HG02798 (cell line): ENCODE measurements around the gene MOV10L1.
"Not testable (repeated sequence)": the region's sequence is repeated elsewhere in the genome, so short reads cannot be mapped to it uniquely, and the experiment has no call there.

Experiments
- ATAC-seq: cut with Tn5 transposase; IDR thresholded peaks from one replicate; pipeline ENCODE4 v1.9.1; 2021; ENCODE audit warnings: mild to moderate bottlenecking; ENCODE audit not compliant: unreplicated experiment, poor library complexity

MOV10L1 gene

DNA sequence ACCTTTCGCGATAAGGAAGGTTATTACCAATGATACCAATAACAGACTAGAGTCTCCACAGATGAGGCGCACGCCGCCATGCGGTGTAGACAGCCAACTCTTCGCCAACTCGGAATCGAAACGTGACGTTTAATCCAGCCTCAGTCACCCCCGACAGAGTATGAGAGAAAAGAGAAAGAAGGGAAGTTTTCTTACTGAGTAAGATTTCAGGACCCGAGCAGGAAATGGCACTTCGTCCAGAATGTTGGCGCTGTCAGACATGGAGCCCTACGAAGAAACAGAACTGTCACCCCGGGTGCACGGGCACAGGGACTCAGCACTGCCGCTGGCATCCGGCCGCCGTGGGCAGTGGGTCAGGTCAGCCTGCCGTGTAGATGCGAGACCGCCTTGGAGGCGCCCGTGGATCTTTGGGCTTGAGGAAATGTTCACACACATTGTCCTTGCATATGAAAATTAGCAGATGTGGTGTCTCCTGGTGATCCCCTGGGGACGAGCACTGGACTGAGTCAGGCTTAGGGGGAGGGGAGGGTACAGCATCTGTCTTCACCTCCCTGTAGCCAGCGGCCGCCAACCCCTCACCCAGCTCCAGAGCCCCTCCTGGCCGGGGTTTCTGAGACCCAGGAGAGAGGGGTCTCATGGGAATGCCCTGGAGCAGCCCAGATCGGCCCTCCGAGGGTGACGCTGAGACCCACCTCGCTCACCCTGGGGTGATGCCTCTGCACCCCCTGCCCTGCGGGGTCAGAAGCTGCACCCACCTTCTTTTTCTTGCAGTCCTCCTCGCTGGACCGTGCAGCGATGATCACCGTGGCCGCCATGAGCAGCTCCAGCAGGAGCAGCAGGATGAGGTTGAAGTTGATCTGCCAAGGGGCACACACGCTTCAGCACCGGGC is 12.9 kb upstream of the MOV10L1 start:
- no peak for ATAC-seq

DNA sequence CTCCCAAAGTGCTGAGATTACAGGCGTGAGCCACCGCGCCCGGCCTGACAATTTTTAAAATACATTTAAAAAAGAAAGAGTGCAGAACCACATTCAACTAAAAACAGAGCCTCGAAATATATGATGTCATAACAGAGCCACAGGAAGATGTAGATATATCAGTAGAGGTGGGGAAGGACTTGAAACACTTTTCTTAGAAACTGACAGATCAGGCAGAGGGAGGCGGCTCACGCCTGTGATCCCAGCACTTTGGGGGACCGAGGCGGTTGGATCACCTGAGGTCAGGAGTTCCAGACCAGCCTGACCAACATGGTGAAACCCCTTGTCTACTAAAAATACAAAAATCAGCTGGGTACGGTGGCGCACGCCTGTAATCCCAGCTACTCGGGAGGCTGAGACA is 11.6 kb upstream of the MOV10L1 start:
- ATAC-seq: no peak

DNA sequence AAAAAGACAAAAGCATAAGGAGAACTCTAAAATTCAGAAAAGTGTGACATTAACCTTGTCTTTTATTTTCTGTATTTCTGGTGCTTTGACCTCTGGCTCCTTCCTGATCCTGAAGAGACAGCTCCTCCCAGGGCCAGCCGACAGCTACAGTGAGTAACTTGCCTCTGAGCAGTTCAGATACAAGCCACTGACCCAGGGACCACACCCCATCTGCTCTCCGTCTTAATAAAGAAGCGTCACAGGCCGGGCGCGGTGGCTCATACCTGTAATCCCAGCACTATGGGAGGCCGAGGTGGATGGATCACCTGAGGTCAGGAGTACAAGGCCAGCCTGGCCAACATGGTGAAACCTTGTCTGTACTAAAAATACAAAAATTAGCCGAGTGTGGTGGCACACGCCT is 11.0 kb upstream of the MOV10L1 start:
- no peak for ATAC-seq

DNA sequence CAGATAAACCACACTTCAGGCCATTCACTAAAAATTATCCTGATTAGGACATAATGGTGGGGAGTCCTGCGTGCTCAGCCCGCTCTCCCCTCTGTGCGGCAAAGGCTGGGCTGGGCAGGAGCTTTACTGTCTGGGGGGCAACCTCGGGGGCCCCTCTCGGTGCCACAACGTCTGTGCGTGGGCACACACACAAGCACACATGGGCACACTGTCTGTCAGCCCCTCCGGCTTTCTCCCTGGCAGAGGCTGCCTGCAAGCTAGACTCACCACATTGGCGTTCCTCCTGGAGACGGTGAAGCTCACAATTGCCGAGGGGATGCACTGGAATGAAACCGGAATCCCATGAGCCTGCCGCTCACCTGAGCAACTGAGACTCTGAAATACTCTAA is 9.7 kb upstream of the MOV10L1 start:
- ATAC-seq: no peak

DNA sequence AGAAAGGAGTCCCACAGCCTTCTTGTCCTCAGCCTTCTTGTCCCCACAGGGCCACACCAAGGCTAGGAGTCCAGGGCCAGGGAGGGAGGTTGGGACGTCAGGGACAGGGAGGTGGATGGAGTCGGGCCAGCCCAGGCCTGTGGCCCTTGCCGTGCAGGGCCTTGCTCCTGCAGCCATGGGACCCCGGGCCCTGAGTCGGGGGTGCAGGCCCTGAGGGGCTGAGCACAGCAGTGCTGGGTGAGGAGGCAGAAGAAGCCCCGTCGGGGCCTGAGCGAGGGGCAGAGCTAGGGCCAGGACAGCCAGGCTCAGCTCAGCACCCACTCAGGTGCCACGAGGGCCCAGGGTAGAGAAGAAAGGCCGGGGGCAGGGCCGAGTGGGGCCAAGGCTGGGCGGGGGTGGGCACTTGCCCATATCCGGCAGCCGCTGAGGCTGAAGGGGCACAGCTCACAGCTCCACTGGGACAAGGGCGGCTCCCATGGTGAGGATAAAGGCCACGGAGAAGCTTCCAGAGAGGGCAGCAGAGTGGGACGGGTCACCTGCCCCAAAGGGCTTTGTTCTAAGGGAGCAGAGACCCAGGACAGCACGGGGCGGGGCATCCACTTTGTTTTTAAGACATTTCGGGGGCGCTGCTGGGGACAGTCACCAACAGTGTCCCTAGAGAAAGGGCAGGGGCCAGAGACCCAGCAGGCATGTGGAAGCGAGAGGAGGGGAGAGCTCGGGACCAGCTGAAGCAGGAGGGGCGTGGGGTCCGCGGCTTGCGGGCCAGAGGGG is 8.2 kb upstream of the MOV10L1 start:
- ATAC-seq: no peak

DNA sequence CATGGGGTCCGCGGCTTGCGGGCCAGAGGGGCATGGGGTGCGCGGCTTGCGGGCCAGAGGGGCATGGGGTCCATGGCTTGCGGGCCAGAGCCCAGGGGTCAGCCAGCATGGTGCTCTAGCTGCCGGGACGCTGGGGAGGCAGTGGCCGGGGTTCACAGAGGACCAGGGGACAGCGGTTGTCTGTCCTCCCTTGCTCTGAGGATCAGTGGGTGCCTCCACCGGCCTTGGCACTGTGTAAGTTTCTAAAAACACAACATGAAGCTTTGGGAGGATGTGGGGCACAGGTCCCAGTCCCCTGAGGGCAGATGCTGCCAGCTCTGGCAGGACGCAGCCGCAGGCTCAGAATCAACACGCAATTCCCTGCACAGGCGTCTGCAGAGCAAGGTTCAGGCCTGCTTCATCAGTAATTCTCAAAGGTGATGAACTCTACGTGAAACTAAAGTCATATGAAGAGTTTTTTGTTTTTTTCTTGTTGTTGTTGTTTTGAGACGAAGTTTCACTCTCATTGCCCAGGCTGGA is 7.5 kb upstream of the MOV10L1 start:
- ATAC-seq: no peak

DNA sequence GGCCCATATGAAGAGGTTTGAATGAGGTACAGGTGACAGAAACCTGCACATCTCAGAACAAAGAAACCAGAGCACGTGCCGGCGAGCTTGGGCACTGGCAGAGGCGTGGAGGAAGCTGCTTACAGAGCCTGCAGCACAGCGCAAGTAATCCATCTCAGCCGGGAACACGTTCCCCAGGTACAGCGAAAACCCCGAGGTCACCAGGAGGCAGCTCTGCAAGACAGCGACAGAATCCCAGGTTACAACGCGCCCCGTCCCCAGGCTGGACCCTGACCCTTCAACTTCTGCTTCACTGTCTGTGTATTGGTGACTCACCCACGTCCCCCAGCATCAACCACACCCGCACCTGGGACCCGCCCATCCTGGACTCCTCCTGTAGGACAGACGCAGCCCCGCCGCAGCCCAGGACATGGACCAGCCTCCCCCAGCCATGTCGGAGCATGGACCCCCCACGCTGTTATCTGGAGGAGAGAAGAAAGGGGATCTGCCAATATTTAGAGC is 6.8 kb upstream of the MOV10L1 start:
- ATAC-seq: no peak

DNA sequence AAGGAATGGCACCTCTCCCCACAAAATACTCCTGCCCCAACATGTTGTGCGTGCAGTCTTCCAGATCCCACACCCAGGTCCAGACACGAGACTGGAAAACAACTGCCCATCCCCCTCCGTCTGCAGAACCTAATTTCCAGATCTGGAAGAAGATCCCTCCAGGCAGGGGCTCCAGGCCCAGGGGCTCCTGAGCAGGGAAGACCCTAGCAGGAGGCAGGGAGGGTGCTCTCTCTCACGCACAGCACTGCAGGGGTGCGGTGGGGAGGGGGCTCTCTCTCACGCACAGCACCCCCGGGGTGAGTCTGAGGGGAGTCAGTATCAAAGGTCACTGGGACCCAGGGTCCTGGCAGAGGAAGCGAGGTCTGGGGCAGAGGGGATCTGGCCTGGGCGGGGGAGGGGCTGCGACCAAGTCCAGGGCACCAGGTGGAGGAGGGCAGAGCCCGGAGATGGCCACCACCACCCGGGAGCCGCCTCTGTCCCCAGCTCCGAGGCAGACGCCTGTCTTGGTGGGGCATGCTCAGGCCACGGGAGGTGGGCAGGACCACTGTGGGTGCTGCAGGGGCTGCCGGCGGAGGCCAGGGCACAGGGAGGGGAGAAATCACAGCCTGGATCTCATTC is 6.2 kb upstream of the MOV10L1 start:
- no peak for ATAC-seq

DNA sequence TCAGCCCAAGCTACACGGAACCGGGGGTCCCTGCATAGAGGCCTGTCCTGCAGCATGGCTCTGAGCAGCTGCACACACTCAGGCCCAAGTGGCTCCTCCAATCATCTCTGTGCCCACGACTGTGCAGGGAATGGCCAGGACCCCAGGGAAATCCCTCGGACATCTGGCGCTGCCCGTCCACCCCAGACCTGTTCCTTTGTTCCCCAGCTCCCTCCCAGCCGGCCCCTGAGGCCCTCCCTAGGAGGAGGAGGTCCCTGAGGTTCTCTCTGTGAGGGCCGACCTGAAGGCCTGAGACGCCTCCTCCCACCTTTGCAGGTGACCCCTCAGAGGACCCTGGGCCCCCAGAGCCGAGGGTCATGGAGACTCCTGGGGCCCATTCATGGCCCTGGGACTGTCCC is 5.7 kb upstream of the MOV10L1 start:
- no peak for ATAC-seq

DNA sequence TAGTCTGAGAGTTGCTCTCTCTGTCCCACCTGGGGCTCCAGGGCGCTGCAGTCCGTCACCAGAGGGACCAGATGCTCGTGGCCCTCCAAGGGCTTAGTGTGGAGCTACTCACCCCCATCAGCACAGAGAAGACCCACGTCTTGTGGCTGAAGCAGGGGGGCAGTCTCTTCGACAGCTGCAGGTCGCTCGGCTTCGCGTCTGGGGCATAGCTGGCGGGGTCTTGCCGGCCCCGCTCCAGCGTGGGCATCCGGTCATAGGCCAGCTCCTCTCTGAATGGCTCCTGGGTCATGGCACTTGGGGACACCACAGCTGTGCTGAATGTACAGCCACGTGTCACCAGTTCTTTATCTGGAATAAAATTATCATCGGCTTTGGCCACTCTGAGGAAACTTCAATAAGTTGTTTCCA is 5.2 kb upstream of the MOV10L1 start:
- ATAC-seq: no peak

DNA sequence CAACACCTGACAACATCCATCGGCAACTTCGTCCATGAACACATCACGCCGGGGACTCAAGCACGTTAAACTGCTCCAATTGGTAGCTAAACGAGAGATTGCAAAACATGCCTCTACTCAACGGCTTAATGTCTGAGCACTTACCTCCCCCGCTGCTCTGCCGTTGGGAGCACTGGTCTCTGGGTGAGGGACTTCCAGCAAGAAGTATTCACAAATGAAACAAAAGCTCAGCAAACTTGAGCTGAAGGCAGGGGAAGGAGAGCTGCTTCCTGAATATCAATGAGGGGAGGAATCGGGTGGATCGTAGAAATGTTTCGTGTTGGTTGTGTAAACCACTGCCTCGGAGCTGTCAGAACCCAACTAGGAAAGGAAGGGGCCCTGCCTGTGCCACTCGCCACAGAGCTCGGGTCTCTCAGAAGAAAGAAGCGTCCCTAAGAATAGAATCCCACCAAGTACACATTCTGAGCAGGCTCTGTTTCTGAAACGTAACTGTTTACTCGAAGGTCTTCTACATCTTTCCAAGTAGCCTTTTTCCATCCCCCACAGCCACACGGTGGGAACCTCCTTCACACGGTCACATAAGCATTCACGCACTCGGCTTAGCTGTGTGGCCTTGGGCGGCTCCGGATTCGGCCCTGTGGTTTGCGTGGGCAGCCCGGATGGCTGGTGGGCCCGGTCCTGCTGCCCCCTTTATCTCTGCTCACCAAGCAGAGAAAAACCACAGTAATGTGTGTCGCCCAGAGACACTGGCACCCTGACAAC is 4.4 kb upstream of the MOV10L1 start, which contains the start of gene MLC1:
TSS of gene MLC1 (minus strand) at position 216 of the 762 bp plus-strand sequence. CDS start 524 bp downstream, outside the sequence.
- ATAC-seq: no peak

DNA sequence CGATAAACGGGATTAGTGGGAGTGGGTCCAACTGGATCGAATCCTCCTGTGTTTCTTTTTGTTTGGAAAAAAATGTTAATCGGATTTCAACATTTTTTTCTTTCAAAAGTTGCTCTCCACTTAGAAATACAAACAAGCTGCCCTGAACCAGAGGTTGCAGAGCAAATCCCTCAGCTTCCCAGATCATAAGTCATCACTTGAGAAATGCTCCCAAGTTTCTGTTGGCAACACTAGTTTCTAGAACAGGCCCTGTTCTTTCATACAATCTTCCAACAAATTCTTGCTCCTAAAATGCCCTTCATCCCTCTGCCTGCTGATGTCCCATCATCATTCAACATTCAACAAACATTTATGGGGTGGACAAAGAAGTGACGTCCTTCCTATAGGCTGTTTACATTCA is 3.3 kb upstream of the MOV10L1 start:
- no peak for ATAC-seq

DNA sequence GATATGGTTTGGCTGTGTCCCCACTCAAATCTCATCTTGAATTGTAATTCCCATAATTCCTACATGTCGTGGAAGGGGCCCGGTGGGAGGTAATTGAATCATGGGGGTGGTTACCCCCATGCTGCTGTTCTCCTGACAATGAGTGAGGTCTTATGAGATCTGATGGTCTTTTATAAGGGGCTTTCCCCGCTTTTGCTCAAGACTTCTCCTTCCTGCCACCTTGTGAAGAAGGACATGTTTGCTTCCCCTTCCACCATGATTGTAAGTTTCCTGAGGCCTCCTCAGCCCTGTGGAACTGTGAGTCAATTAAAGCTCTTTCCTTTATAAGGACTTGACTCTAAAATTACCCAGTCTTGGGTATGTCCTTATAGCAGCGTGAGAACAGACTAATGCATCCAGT is 2.8 kb upstream of the MOV10L1 start:
- not testable (repeated sequence) for ATAC-seq

DNA sequence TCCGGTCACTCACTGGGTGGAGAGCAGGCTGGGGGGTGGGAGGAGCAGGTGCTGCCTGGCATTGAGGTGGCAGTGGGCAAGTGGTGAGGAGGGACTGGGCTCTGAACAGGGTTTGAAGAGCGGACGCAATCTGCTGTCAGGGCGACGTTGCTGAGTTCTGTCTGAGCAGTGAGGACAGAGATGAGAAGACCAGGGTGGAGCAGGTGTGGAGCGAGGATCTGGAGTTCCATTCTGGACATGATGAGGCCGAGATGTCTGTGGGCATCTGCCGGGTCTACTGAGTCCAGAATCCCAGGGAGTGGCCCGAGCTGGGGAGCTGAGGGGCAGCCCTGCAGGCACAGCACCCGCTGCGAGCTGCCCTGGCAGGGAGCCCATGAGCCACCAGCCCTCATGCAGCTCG is 2.2 kb upstream of the MOV10L1 start:
- ATAC-seq: no peak

DNA sequence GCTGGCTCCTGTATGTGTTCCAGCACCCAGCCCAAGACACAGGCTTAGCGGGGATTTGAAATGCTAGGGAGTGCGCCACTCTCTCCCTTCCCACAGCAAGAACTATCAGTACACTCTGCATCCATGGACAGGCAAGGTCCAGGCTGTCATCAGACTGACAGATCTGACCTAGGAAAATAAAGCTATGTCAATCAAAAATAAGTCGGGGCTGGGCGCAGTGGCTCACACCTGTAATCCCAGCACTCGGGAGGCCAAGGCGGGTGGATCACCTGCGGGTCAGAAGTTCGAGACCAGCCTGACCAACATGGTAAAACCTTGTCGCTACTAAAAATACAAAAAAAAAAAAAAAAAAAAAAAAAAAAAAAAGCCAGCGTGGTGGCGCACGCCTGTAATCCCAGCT is 1.7 kb upstream of the MOV10L1 start:
- no peak for ATAC-seq

DNA sequence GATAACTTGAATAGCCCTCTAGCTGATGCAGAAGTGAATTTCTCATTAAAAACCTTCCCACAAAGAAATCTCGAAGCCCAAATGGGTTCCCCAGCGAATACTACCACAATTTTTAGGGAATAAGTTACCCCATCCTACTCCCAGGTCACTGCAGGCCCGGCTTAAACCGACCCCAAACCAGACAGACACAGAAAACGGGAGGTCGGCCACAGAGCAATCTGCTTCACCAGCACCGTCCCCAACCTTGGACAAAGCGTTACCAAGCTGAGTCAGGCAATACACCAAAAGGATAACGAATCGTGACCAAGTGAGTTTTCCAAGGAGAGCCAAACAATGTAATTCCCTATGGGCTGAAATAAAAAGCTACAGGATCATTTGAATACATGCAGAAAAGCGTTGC is 575 bp upstream of the MOV10L1 start:
- ATAC-seq: no peak

DNA sequence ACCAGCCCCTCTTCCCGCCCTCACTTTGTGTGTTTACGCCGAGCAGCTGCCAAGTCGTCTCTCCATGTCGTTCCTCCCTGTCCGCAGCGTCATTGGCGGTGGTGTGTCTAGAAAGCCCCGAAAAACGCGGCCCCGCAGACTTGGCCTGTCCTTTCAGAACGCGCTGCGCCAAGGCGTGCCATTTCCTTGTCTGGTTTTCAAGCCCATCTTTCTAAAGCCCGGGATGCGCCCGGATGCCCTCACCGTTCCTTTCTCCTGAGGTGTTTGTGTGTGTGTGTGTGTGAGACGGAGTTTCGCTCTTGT is 557 bp downstream of the MOV10L1 start:
- no peak for ATAC-seq

DNA sequence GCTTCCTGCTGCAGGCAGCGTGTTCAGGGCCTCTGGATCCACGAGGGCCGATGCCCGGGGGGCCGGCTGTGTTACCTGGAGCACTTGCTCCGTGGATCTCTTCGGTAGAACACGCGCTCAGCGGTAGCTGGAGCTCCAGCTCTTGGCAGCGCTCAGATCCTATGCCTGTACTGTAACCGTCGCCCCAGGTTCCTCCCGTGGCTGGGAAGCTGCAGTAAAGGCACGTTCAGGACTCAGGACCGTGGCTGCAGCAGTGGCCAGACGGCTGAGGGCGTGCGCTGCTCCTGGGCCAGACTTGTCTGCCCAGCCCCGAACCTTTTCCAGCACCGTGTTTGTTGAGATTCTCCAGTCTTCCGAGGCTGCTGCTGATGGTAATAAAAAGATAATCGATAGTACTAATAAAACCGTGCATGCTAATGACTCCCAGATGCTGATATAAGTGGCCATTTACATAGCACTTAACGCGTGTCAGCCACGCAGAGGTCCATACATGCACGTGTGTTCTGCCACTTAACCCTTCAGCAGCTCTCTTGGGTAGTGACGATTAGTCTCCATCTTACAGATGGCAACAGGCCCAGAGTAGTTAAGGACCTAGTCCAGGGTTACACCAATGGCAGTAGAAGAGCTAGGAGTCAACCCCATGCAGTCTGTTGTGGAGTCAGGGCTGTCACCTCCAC is 1.4 kb downstream of the MOV10L1 start:
- ATAC-seq: no peak

DNA sequence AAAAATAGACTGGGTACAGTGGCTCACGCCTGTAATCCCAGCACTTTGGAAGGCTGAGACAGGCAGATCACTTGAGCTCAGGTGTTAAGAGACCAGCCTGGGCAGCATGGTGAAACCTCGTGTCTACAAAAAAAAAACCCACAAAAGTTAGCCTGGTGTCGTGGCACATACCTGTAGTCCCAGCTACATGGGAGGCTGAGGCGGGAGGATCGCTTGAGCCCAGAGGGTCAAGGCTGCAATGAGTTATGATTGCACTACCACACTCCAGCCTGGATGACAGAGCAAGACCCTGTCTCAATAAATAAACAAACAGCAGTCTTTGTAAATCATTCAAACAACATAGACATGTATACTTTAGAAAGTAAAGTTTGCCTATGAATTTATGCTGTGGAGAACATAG is 2.5 kb downstream of the MOV10L1 start:
- ATAC-seq: no peak

DNA sequence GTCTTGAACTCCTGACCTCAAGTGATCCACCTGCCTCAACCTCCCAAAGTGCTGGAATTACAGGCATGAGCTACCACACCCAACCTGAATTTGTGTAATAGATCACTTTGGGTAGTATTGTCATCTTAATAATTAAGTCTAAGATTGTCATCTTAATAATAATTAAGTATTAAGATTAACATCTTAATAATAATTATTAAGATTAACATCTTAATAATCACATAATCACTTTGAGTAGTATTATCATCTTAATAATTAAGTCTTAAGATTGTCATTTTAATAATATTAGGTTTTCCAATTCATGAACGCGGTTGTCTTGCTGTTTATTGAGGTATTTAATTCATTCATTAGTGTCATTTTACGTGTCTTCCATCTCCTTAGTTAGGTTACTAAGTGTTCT is 8.2 kb downstream of the MOV10L1 start:
- no peak for ATAC-seq
